Measurements from ENCODE around the gene APOH. TPM values are rescaled to one million over a fixed set of nuclear protein-coding genes. Genes with fewer than 3 reads are reported as not detected.

The APOH gene
- total RNA-seq, 3 donors from 2014 or later: not detected

DNA sequence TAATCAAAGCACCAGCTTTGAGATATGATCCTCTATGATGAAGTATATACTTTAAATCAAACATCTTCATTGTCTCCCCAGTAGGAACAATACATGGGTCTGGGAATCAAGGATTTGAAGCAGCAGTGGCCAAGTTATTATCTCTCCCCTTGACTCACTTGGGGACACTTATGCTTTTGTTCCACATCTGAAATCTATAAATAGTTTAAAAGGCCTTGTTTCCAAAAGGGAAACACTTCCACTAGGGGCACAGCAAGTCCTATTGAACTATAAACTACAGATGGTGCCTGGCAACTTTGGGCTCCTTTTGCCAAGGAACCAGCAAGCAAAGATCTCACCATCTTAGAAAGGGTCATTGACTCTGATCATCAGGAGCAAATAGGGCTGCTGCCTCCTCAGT, 21.3 kb downstream of the APOH start:
- no peak overlapping the region for H3K4me3 ChIP-seq
- H3K27ac ChIP-seq: no peak overlapping the region
- H3K27me3 ChIP-seq: no peaks in the 10 kb centered on the region
- no peaks in the 10 kb centered on the region for H3K36me3 ChIP-seq
- DNase-seq (ENCODE audit: low spot score in 2 of 2): no peak
- intact Hi-C loops (cut with DNase I; ENCODE audit: low total_unique reads): no loop called here
- no peaks in the 10 kb centered on the region for H3K4me1 ChIP-seq
- H3K9me3 ChIP-seq: no peaks in the 10 kb centered on the region
- no peak for TF ChIP-seq POLR2AphosphoS5 (IDR thresholded peaks at IDR 0.05)
- TF ChIP-seq, protein P1, sequence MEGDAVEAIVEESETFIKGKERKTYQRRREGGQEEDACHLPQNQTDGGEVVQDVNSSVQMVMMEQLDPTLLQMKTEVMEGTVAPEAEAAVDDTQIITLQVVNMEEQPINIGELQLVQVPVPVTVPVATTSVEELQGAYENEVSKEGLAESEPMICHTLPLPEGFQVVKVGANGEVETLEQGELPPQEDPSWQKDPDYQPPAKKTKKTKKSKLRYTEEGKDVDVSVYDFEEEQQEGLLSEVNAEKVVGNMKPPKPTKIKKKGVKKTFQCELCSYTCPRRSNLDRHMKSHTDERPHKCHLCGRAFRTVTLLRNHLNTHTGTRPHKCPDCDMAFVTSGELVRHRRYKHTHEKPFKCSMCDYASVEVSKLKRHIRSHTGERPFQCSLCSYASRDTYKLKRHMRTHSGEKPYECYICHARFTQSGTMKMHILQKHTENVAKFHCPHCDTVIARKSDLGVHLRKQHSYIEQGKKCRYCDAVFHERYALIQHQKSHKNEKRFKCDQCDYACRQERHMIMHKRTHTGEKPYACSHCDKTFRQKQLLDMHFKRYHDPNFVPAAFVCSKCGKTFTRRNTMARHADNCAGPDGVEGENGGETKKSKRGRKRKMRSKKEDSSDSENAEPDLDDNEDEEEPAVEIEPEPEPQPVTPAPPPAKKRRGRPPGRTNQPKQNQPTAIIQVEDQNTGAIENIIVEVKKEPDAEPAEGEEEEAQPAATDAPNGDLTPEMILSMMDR (IDR thresholded peaks at IDR 0.05): no peak
- TF ChIP-seq POLR2A (IDR thresholded peaks at IDR 0.05): no peak

DNA sequence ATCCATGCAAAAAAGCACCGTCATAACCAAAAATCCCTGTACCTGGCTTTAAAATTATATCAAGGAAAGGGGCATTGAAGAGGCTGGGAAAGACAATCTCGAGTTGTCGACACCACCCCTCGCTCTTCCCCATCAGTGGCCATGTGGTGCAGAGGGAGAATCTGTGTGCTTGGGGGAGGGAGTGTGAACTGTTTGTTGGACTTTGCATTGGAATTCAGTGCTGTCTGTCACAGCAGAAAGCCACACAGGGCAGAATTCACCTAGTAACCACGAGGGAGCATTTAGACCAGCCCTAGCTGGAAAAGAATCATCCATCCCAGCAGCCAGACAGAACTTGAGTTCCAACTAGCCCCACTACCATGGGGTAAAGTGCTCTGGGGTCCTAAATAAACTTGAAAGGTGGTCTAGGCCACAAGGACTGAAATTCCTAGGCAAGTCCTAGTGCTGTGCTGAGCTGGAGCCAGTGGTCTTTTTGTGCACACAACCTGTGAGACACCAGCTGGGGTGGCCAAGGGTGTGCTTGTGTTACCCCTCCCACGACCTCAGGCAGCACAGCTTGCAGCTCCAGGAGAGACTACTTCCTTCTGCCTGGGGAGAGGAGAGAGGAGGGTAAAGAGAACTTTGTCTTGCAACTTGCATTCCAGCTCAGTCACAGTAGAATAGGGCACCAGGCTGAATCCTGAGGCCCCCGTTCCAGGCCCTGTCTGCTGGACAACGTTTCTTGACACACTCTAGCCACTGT, 25.8 kb downstream of the APOH start:
- no peaks in the 10 kb centered on the region for H3K27me3 ChIP-seq
- H3K27ac ChIP-seq: no peak overlapping the region
- no peaks in the 10 kb centered on the region for H3K4me1 ChIP-seq
- intact Hi-C loops (cut with DNase I; ENCODE audit: low total_unique reads): no loop called here
- DNase-seq (ENCODE audit: low spot score in 2 of 2): no peak
- no peaks in the 10 kb centered on the region for H3K9me3 ChIP-seq
- no peak overlapping the region for H3K4me3 ChIP-seq
- no peaks in the 10 kb centered on the region for H3K36me3 ChIP-seq
- TF ChIP-seq, protein P1 (IDR thresholded peaks at IDR 0.05): no peak
- TF ChIP-seq POLR2A (IDR thresholded peaks at IDR 0.05) (no peak), POLR2AphosphoS5 (IDR thresholded peaks at IDR 0.05) (no peak)

DNA sequence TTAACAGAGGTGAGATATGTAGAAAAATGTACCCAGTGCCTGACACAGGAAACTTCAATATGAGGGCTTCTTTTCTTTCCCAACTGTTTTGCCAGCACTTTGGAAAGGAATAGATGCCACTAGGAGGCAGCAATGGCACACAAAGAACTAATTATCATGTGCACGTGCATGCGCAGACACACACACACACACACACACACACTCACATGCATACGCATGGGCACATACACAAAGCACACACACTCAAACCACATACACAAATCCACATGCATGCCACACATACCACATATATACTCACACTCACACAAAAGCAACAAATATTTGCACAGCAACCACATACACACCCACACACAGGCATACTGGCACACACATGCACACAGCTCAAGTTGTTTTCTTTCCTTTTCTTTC, 28.5 kb downstream of the APOH start:
- Histone ChIP-seq H3K27me3 (no peaks in the 10 kb centered on the region), H3K4me3 (no peak overlapping the region), H3K36me3 (no peaks in the 10 kb centered on the region), H3K4me1 (no peaks in the 10 kb centered on the region), H3K27ac (no peak overlapping the region), H3K9me3 (no peaks in the 10 kb centered on the region)
- intact Hi-C loops (cut with DNase I; ENCODE audit: low total_unique reads): no loop called here
- no peak for DNase-seq (ENCODE audit: low spot score in 2 of 2)
- TF ChIP-seq, protein P1 (IDR thresholded peaks at IDR 0.05): peak in 2 of 3 donors; percentile 10 to 21
- no peak for TF ChIP-seq POLR2A (IDR thresholded peaks at IDR 0.05)

DNA sequence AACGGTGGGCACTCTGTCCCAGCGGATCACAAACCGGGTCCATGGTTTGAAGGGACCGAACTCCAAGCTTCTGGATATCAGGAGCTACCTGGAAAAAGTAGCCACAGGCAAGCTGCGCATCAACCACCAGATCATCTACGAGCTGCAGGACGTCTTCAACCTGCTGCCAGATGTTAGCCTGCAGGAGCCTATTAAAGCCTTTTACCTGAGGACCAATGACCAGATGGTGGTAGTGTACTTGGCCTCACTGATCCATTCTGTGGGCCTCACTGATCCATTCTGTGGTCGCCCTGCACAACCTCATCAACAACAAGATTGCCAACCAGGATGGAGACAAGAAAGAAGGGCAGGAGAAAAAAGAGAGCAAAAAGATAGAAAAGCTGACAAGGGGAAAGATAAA, 31.0 kb downstream of the APOH start:
- no peak overlapping the region for H3K4me3 ChIP-seq
- no peak overlapping the region for H3K27ac ChIP-seq
- no peak for DNase-seq (ENCODE audit: low spot score in 2 of 2)
- no peaks in the 10 kb centered on the region for H3K36me3 ChIP-seq
- no peaks in the 10 kb centered on the region for H3K9me3 ChIP-seq
- no peaks in the 10 kb centered on the region for H3K27me3 ChIP-seq
- no peak for TF ChIP-seq POLR2AphosphoS5 (IDR thresholded peaks at IDR 0.05)
- TF ChIP-seq POLR2A (IDR thresholded peaks at IDR 0.05): no peak
- TF ChIP-seq, protein P1 (IDR thresholded peaks at IDR 0.05): no peak
- H3K4me1 ChIP-seq: no peaks in the 10 kb centered on the region
- intact Hi-C loops (cut with DNase I; ENCODE audit: low total_unique reads): no loop called here

DNA sequence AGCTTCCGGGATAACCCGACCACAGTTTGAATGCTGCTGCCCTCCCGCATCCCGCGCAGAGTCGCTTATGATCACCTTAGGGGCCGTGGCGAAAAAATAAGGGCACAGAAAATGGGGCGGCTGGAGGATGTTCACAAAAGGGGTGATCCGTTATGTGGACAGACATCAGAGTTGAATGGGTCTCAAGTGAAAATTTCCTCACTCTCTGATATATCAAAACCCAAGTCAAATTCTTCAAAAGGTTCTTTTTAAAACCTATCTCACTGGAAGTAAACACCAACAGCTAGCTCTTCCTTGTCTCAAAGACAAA, 36.9 kb downstream of the APOH start:
- DNase-seq (ENCODE audit: low spot score in 2 of 2): no peak
- H3K4me1 ChIP-seq: no peaks in the 10 kb centered on the region
- peak overlapping the region; percentile 71 to 77 (median 77) for H3K4me3 ChIP-seq
- no peaks in the 10 kb centered on the region for H3K27me3 ChIP-seq
- TF ChIP-seq POLR2A (IDR thresholded peaks at IDR 0.05) (no peak), POLR2AphosphoS5 (IDR thresholded peaks at IDR 0.05) (no peak)
- TF ChIP-seq, protein P1 (IDR thresholded peaks at IDR 0.05): no peak
- no peaks in the 10 kb centered on the region for H3K9me3 ChIP-seq
- H3K27ac ChIP-seq: peak overlapping the region; percentile 76 to 82
- intact Hi-C loops (cut with DNase I; ENCODE audit: low total_unique reads): no loop called here
- H3K36me3 ChIP-seq: no peaks in the 10 kb centered on the region
